H9 (cell line): Measurements from ENCODE around the gene NFX1. TPM values are rescaled to one million over a fixed set of nuclear protein-coding genes. Genes with fewer than 3 reads are reported as not detected.
A peak's percentile ranks its signal among the peaks of the same experiment; 100 is the strongest.

Source experiments
- DNase-seq: peaks from one replicate; pipeline ENCODE4 v3.0.0-alpha.2; 2017
- H2AFZ ChIP-seq: one replicate; pipeline ENCODE4 v1.6.1; 2013; ENCODE audit warnings: mild to moderate bottlenecking, low read length, control low read depth, moderate library complexity
- H2AK5ac ChIP-seq: 2 replicates; pipeline ENCODE4 v1.6.1; 2013; ENCODE audit warnings: low read length, control low read depth, mixed read lengths; ENCODE audit not compliant: insufficient read length
- H2BK120ac ChIP-seq: one replicate; pipeline ENCODE4 v1.6.1; 2013; ENCODE audit warnings: low read depth, mild to moderate bottlenecking, low read length, control low read depth, inconsistent platforms; ENCODE audit not compliant: poor library complexity, severe bottlenecking
- H2BK12ac ChIP-seq: 2 replicates; pipeline ENCODE4 v1.6.1; 2013; ENCODE audit warnings: low read length, control low read depth, mixed read lengths, low read depth; ENCODE audit not compliant: insufficient read length
- H2BK15ac ChIP-seq: 2 replicates; pipeline ENCODE4 v1.6.1; 2013; ENCODE audit warnings: low read depth, low read length, control low read depth
- H2BK20ac ChIP-seq: one replicate; pipeline ENCODE4 v1.6.1; 2013; ENCODE audit warnings: low read depth, mild to moderate bottlenecking, low read length, control low read depth, inconsistent platforms; ENCODE audit not compliant: poor library complexity, severe bottlenecking
- H2BK5ac ChIP-seq: 2 replicates; pipeline ENCODE4 v1.6.1; 2013; ENCODE audit warnings: low read length, control low read depth, mixed read lengths; ENCODE audit not compliant: insufficient read length
- H3K14ac ChIP-seq: 2 replicates; pipeline ENCODE4 v1.6.1; 2013; ENCODE audit warnings: low read length, control low read depth; ENCODE audit not compliant: insufficient read depth
- H3K18ac ChIP-seq: 2 replicates; pipeline ENCODE4 v1.6.1; 2013; ENCODE audit warnings: low read depth, mild to moderate bottlenecking, mixed read lengths, low read length, control low read depth; ENCODE audit not compliant: insufficient read length
- H3K23ac ChIP-seq: 2 replicates; pipeline ENCODE4 v1.6.1; 2013; ENCODE audit warnings: low read length, control low read depth, mixed read lengths, low read depth; ENCODE audit not compliant: insufficient read length
- H3K23me2 ChIP-seq: 2 replicates; pipeline ENCODE4 v1.6.1; 2013; ENCODE audit warnings: low read depth, mild to moderate bottlenecking, mixed read lengths, low read length, control low read depth; ENCODE audit not compliant: insufficient read length, poor library complexity, severe bottlenecking
- H3K27ac ChIP-seq: 2 replicates; pipeline ENCODE4 v1.5.1; 2013; ENCODE audit warnings: low read length, control low read depth, mixed read lengths, low read depth; ENCODE audit not compliant: insufficient read length
- H3K27me3 ChIP-seq: 2 replicates; pipeline ENCODE4 v1.6.1; 2013; ENCODE audit warnings: low read length, control low read depth, inconsistent platforms; ENCODE audit not compliant: insufficient read depth
- H3K4ac ChIP-seq: 2 replicates; pipeline ENCODE4 v1.6.1; 2013; ENCODE audit warnings: low read depth, mild to moderate bottlenecking, control low read depth, inconsistent platforms, low read length, moderate library complexity
- H3K4me1 ChIP-seq: 2 replicates; pipeline ENCODE4 v1.6.1; 2013; ENCODE audit warnings: low read length, control low read depth, inconsistent platforms; ENCODE audit not compliant: insufficient read depth
- H3K4me2 ChIP-seq: 2 replicates; pipeline ENCODE4 v1.6.1; 2013; ENCODE audit warnings: low read length, control low read depth, mixed read lengths; ENCODE audit not compliant: insufficient read length, insufficient read depth
- H3K56ac ChIP-seq: 2 replicates; pipeline ENCODE4 v1.6.1; 2013; ENCODE audit warnings: low read depth, mild to moderate bottlenecking, mixed read lengths, low read length, control low read depth; ENCODE audit not compliant: insufficient read length
- H3K79me1 ChIP-seq: 2 replicates; pipeline ENCODE4 v1.6.1; 2013; ENCODE audit warnings: low read depth, mild to moderate bottlenecking, moderate library complexity, low read length, control low read depth, inconsistent platforms; ENCODE audit not compliant: insufficient read depth, poor library complexity, severe bottlenecking
- H3K79me2 ChIP-seq: 2 replicates; pipeline ENCODE4 v1.6.1; 2013; ENCODE audit warnings: low read length, control low read depth, inconsistent platforms; ENCODE audit not compliant: insufficient read depth
- H3K9ac ChIP-seq: 2 replicates; pipeline ENCODE4 v1.6.1; 2013; ENCODE audit warnings: low read length, control low read depth, mixed read lengths; ENCODE audit not compliant: insufficient read length; ENCODE audit errors: extremely low read depth
- H3K9me3 ChIP-seq: one replicate; pipeline ENCODE4 v1.6.1; 2013; ENCODE audit warnings: low read depth, low read length, inconsistent platforms; ENCODE audit not compliant: control insufficient read depth
- H3T11ph ChIP-seq: one replicate; pipeline ENCODE4 v1.6.1; 2013; ENCODE audit warnings: mild to moderate bottlenecking, low read length, control low read depth, inconsistent platforms
- H4K20me1 ChIP-seq: one replicate; pipeline ENCODE4 v1.6.1; 2013; ENCODE audit not compliant: control insufficient read depth, insufficient read length, insufficient read depth
- H4K5ac ChIP-seq: 2 replicates; pipeline ENCODE4 v1.6.1; 2013; ENCODE audit warnings: low read depth, mild to moderate bottlenecking, mixed read lengths, low read length, control low read depth; ENCODE audit not compliant: insufficient read length
- H4K8ac ChIP-seq: replicated peaks from 2 replicates; pipeline ENCODE4 v1.6.1; 2013; ENCODE audit warnings: low read length, control low read depth, mixed read lengths, low read depth; ENCODE audit not compliant: insufficient read length
- H4K91ac ChIP-seq: 2 replicates; pipeline ENCODE4 v1.6.1; 2013; ENCODE audit warnings: low read depth, mild to moderate bottlenecking, moderate library complexity, mixed read lengths, low read length, control low read depth; ENCODE audit not compliant: insufficient read length
- H3K27ac Mint-ChIP-seq, 3 experiments: 2 replicates in 2 of 3; 3 replicates in 1 of 3; pipeline ENCODE4 v1.8.0; 2020 to 2021; ENCODE audit warnings: mixed read lengths in 3 of 3, mild to moderate bottlenecking in 1 of 3, moderate library complexity in 1 of 3
- H3K27me3 Mint-ChIP-seq: 2 replicates; pipeline ENCODE4 v1.8.0; 2021; ENCODE audit warnings: low read depth, mild to moderate bottlenecking, moderate library complexity, mixed read lengths
- H3K36me3 Mint-ChIP-seq, 3 experiments: 2 replicates in 2 of 3; 3 replicates in 1 of 3; pipeline ENCODE4 v1.8.0; 2020 to 2021; ENCODE audit warnings: low read depth in 3 of 3, mixed read lengths in 3 of 3; ENCODE audit not compliant: insufficient read depth in 1 of 3
- H3K4me1 Mint-ChIP-seq, 2 experiments: 2 replicates each; pipeline ENCODE4 v1.8.0; 2020; ENCODE audit warnings: mixed read lengths in 2 of 2
- H3K4me3 Mint-ChIP-seq, 2 experiments: 2 replicates in 1 of 2; 3 replicates in 1 of 2; pipeline ENCODE4 v1.8.0; 2020 to 2021; ENCODE audit warnings: mild to moderate bottlenecking in 2 of 2, mixed read lengths in 2 of 2, moderate library complexity in 1 of 2
- H3K9me3 Mint-ChIP-seq, 2 experiments: 2 replicates in 1 of 2; 3 replicates in 1 of 2; pipeline ENCODE4 v1.8.0; 2020; ENCODE audit warnings: mild to moderate bottlenecking in 2 of 2, mixed read lengths in 2 of 2, moderate library complexity in 1 of 2
- CTCF ChIP-seq: fragments of 200-600 bp; sonication (generic); conservative IDR thresholded peaks from 3 replicates; pipeline ENCODE4 v1.8.0; 2021; ENCODE audit warnings: antibody characterized with exemption, mild to moderate bottlenecking
- WGBS: extraction: QIAGEN DNeasy Blood & Tissue Kit; methylation state at CpG from one replicate; pipeline ENCODE4 v1.1.7; 2013; ENCODE audit warnings: missing lambda C conversion rate, low lambda C conversion rate, mixed read lengths; ENCODE audit not compliant: insufficient read length; ENCODE audit errors: extremely low coverage; 5-methylcytosine and 5-hydroxymethylcytosine counted together
- total RNA-seq: library from RNA; stranded (reverse); gene quantifications from 2 replicates; pipeline ENCODE4 v1.2.1, GENCODE V29; 2021

The NFX1 gene
- total RNA-seq, 1 experiment from 2014 or later = 35.1 TPM

DNA sequence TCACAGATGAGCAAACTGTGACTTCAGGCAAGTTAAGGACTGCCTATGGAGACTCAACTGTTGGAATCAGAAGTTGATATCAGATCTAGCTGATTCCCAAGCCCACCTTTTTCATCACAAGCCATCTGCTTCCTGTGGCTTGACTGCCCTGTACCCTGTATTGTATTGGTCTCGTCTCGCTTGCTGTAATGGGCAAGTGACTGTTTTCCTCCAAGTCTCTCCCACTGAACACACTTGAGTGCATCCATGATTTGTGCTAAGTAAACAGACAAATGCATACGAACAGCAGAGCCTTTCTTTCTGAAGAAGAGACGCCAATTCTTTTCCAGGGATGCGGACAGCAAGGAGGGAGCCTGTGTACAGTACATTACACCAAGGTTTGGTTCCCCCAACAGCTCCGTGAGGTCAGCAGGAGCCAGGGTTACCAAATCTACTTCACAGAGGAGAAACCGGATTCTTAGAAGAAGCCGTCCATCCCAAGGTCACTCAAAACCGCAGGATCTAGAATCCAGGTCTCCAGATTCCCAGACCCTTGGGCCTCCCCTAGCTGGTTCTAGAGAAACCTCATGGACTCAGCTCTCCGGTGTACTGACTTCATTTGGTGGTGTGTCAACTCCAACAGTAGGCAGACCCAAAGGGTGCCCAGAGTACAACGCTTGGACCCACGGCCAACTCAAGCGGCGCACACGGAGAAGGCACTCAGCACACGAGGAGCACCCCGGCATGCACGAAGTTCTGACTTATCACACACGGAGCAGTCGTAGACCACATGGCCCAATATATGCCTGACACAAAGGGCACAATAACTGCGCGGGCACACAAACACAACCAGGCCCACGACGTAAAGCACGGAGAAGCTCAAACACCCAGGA, 26.9 kb upstream of the NFX1 start:
- Histone ChIP-seq H3K56ac (no peak overlapping the region), H4K20me1 (no peaks in the 10 kb centered on the region), H2AK5ac (no peak overlapping the region), H2BK5ac (no peak overlapping the region), H3K23me2 (peaks cover 5% of the 10 kb centered on the region), H3K4me2 (peak overlapping the region; percentile 59), H3K79me1 (peaks cover 9% of the 10 kb centered on the region), H2BK120ac (no peak overlapping the region), H3K9me3 (no peaks in the 10 kb centered on the region), H3K14ac (peak overlapping the region; percentile 37), H4K8ac (no peak overlapping the region), H2BK20ac (no peak overlapping the region), H3K23ac (no peak overlapping the region), H2BK12ac (no peak overlapping the region), H4K5ac (no peak overlapping the region), H3K79me2 (peaks cover 16% of the 10 kb centered on the region; the same call in 1 of the 2 replicates), H2BK15ac (no peak overlapping the region), H3K27ac (no peak overlapping the region), H3K18ac (no peak overlapping the region), H3K27me3 (no peaks in the 10 kb centered on the region), H2AFZ (no peak overlapping the region), H3K4ac (no peak overlapping the region), H3T11ph (no peak overlapping the region), H3K9ac (peak overlapping the region; percentile 44), H3K4me1 (peaks cover 2% of the 10 kb centered on the region; the same call in 1 of the 2 replicates), H4K91ac (no peak overlapping the region)
- Mint-ChIP-seq H3K27ac (peak overlapping the region in 2 of 3 experiments; percentile 3 to 86; a peak in 4 of 7 replicates), H3K36me3 (peaks cover 34 to 66% (median 56%) of the 10 kb centered on the region in 3 experiments), H3K4me3 (peak overlapping the region; percentile 89 to 98), H3K27me3 (no peaks in the 10 kb centered on the region), H3K4me1 (peaks cover 15 to 16% of the 10 kb centered on the region in 2 experiments), H3K9me3 (no peaks in the 10 kb centered on the region)
- WGBS = no CpG with 5 or more reads among the region's 25 CpGs
- TF ChIP-seq CTCF = no peak
- DNase-seq = no peak
